Measurements from ENCODE around the gene CORO2B.

Gene CORO2B

GRCh38 chr15:68706256-68706655, 127.5 kb downstream of the CORO2B start:
- peaks cover 37 to 39% of the 10 kb centered on the region in 2 experiments for H3K4me1 ChIP-seq (ENCODE audit: control insufficient read depth in 1 of 2, insufficient read depth in 1 of 2, low read depth in 1 of 2, low read length in 1 of 2)
- H3K36me3 ChIP-seq: no peaks in the 10 kb centered on the region
- no peak overlapping the region for H3K27ac ChIP-seq
- TF ChIP-seq, protein P1, sequence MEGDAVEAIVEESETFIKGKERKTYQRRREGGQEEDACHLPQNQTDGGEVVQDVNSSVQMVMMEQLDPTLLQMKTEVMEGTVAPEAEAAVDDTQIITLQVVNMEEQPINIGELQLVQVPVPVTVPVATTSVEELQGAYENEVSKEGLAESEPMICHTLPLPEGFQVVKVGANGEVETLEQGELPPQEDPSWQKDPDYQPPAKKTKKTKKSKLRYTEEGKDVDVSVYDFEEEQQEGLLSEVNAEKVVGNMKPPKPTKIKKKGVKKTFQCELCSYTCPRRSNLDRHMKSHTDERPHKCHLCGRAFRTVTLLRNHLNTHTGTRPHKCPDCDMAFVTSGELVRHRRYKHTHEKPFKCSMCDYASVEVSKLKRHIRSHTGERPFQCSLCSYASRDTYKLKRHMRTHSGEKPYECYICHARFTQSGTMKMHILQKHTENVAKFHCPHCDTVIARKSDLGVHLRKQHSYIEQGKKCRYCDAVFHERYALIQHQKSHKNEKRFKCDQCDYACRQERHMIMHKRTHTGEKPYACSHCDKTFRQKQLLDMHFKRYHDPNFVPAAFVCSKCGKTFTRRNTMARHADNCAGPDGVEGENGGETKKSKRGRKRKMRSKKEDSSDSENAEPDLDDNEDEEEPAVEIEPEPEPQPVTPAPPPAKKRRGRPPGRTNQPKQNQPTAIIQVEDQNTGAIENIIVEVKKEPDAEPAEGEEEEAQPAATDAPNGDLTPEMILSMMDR (IDR thresholded peaks at IDR 0.05): no peak
- H3K27me3 ChIP-seq: no peaks in the 10 kb centered on the region
- no peak overlapping the region for H3K4me3 ChIP-seq (ENCODE audit: low read depth in 1 of 2, low read length in 1 of 2)
- H3K9me3 ChIP-seq: no peaks in the 10 kb centered on the region

DNA sequence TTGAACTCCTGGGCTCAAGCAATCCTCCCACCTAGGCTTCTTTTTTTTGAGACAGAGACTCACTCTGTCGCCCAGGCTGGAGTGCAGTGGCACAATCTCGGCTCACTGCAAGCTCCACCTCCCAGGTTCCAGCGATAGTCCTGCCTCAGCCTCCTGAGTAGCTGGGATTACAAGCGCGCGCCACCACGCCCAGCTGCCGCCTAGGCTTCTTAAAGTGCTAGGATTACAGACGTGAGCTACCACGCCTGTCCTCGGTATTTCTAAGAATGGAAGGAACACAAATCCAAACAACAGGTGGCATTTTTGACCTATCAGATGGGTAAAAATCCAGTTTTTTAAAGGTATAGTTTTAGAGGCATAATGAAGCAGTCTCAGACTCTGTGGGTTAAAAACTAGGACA, 128.1 kb downstream of the CORO2B start:
- Histone ChIP-seq H3K36me3 (no peaks in the 10 kb centered on the region), H3K27me3 (no peaks in the 10 kb centered on the region), H3K27ac (no peak overlapping the region), H3K4me3 (ENCODE audit: low read depth in 1 of 2, low read length in 1 of 2) (no peak overlapping the region), H3K4me1 (ENCODE audit: control insufficient read depth in 1 of 2, insufficient read depth in 1 of 2, low read depth in 1 of 2, low read length in 1 of 2) (peaks cover 37 to 38% of the 10 kb centered on the region in 2 experiments), H3K9me3 (no peaks in the 10 kb centered on the region)
- TF ChIP-seq, protein P1 (IDR thresholded peaks at IDR 0.05): no peak

- H3K9me3 ChIP-seq: no peaks in the 10 kb centered on the region
- H3K27ac ChIP-seq: no peak overlapping the region
- peaks cover 33 to 34% of the 10 kb centered on the region in 2 experiments for H3K4me1 ChIP-seq (ENCODE audit: control insufficient read depth in 1 of 2, insufficient read depth in 1 of 2, low read depth in 1 of 2, low read length in 1 of 2)
- TF ChIP-seq, protein P1 (IDR thresholded peaks at IDR 0.05): no peak
- H3K4me3 ChIP-seq (ENCODE audit: low read depth in 1 of 2, low read length in 1 of 2): no peak overlapping the region
- H3K36me3 ChIP-seq: no peaks in the 10 kb centered on the region
- no peaks in the 10 kb centered on the region for H3K27me3 ChIP-seq
Measured at GRCh38 chr15:68707386-68707785, 128.6 kb downstream of the CORO2B start.

GRCh38 chr15:68709876-68710275, 131.1 kb downstream of the CORO2B start:
- TF ChIP-seq, protein P1 (IDR thresholded peaks at IDR 0.05): no peak
- Histone ChIP-seq H3K27ac (no peak overlapping the region), H3K4me3 (ENCODE audit: low read depth in 1 of 2, low read length in 1 of 2) (no peak overlapping the region), H3K36me3 (no peaks in the 10 kb centered on the region), H3K27me3 (no peaks in the 10 kb centered on the region), H3K4me1 (ENCODE audit: control insufficient read depth in 1 of 2, insufficient read depth in 1 of 2, low read depth in 1 of 2, low read length in 1 of 2) (peaks cover 11 to 12% of the 10 kb centered on the region in 2 experiments), H3K9me3 (no peaks in the 10 kb centered on the region)

GRCh38 chr15:68710536-68710935, 131.7 kb downstream of the CORO2B start:
- H3K27ac ChIP-seq: no peak overlapping the region
- no peaks in the 10 kb centered on the region for H3K27me3 ChIP-seq
- no peaks in the 10 kb centered on the region for H3K9me3 ChIP-seq
- H3K4me1 ChIP-seq (ENCODE audit: control insufficient read depth in 1 of 2, insufficient read depth in 1 of 2, low read depth in 1 of 2, low read length in 1 of 2): peaks cover 4 to 5% of the 10 kb centered on the region in 2 experiments
- TF ChIP-seq, protein P1 (IDR thresholded peaks at IDR 0.05): no peak
- no peak overlapping the region for H3K4me3 ChIP-seq (ENCODE audit: low read depth in 1 of 2, low read length in 1 of 2)
- H3K36me3 ChIP-seq: no peaks in the 10 kb centered on the region

DNA sequence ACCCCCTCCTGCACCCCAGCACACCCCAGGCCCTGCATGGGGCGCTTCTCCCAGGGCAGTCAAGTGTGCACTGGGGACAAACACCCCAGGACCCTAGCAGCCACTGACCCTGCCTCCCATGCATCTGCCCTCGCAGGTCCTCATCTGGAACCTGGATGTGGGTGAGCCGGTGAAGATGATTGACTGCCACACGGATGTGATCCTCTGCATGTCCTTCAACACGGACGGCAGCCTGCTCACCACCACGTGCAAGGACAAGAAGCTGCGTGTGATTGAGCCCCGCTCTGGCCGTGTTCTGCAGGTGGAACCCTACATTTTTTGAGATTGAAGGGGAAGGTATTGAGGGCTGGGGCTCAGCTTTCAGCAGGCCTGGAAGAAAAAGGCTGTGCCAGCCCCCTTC, 132.6 kb downstream of the CORO2B start:
- H3K27me3 ChIP-seq: no peaks in the 10 kb centered on the region
- no peaks in the 10 kb centered on the region for H3K36me3 ChIP-seq
- no peak overlapping the region for H3K4me3 ChIP-seq (ENCODE audit: low read depth in 1 of 2, low read length in 1 of 2)
- H3K4me1 ChIP-seq (ENCODE audit: control insufficient read depth in 1 of 2, insufficient read depth in 1 of 2, low read depth in 1 of 2, low read length in 1 of 2): no peaks in the 10 kb centered on the region
- H3K9me3 ChIP-seq: no peaks in the 10 kb centered on the region
- no peak overlapping the region for H3K27ac ChIP-seq
- TF ChIP-seq, protein P1 (IDR thresholded peaks at IDR 0.05): no peak
